ENCODE results near the gene SENP6. TPM values are rescaled to one million over a fixed set of nuclear protein-coding genes. Genes with fewer than 3 reads are reported as not detected.
"Not testable (repeated sequence)": the region's sequence is repeated elsewhere in the genome, so short reads cannot be mapped to it uniquely, and the experiment has no call there.

Gene SENP6
- total and polyA plus RNA-seq, 10 donors, result 29.2 to 166 (median 122) TPM

- DNase-seq, result no peak
- no peaks in the 10 kb centered on the region for H3K9me3 ChIP-seq
- no peak overlapping the region for H3K27ac ChIP-seq
- TF ChIP-seq POLR2AphosphoS5 (IDR thresholded peaks at IDR 0.05), result no peak
- TF ChIP-seq POLR2A (IDR thresholded peaks at IDR 0.05), result no peak
- TF ChIP-seq CTCF (IDR thresholded peaks at IDR 0.05 in 8 of 11, conservative IDR thresholded peaks at IDR 0.05 in 3 of 11), result no peak
- 93 to 99% (median 98%) methylated on average over 1 of the region's 1 CpG for WGBS, 5 donors
- no peaks in the 10 kb centered on the region for H3K27me3 ChIP-seq (replicated peaks in 1 of 7)
- H3K4me1 ChIP-seq, result peaks cover 17 to 44% (median 26%) of the 10 kb centered on the region in 6 donors
- H3K4me3 ChIP-seq, result no peak overlapping the region
- H3K36me3 ChIP-seq, result peaks cover 0 to 62% (median 24%) of the 10 kb centered on the region in 6 donors
- intact Hi-C loops (cut with DNase I; ENCODE audit: low total_unique reads), result no loop called here
These were observed 21.8 kb downstream of the SENP6 start for GRCh38 chr6:75623491-75623890.

GRCh38 chr6:75624335-75624734, 22.7 kb downstream of the SENP6 start:
- Histone ChIP-seq H3K36me3 (peaks cover 0 to 70% (median 24%) of the 10 kb centered on the region in 6 donors), H3K4me3 (no peak overlapping the region), H3K27me3 (replicated peaks in 1 of 7) (no peaks in the 10 kb centered on the region), H3K9me3 (no peaks in the 10 kb centered on the region), H3K27ac (no peak overlapping the region), H3K4me1 (peaks cover 13 to 40% (median 19%) of the 10 kb centered on the region in 6 donors)
- DNase-seq, result no peak
- no peak for TF ChIP-seq CTCF (IDR thresholded peaks at IDR 0.05 in 8 of 11, conservative IDR thresholded peaks at IDR 0.05 in 3 of 11)
- TF ChIP-seq POLR2AphosphoS5 (IDR thresholded peaks at IDR 0.05), result no peak
- TF ChIP-seq POLR2A (IDR thresholded peaks at IDR 0.05), result no peak
- 92 to 97% (median 95%) methylated on average over 4 of the region's 4 CpGs for WGBS, 5 donors
- intact Hi-C loops (cut with DNase I; ENCODE audit: low total_unique reads), result no loop called here

- Histone ChIP-seq H3K27ac (no peak overlapping the region), H3K36me3 (peaks cover 0 to 77% (median 24%) of the 10 kb centered on the region in 6 donors), H3K9me3 (no peaks in the 10 kb centered on the region), H3K27me3 (replicated peaks in 1 of 7) (no peaks in the 10 kb centered on the region), H3K4me3 (no peak overlapping the region), H3K4me1 (peaks cover 7 to 34% (median 13%) of the 10 kb centered on the region in 6 donors)
- TF ChIP-seq POLR2AphosphoS5 (IDR thresholded peaks at IDR 0.05), result no peak
- TF ChIP-seq POLR2A (IDR thresholded peaks at IDR 0.05), result no peak
- no peak for TF ChIP-seq CTCF (IDR thresholded peaks at IDR 0.05 in 8 of 11, conservative IDR thresholded peaks at IDR 0.05 in 3 of 11)
- no peak for DNase-seq
- intact Hi-C loops (cut with DNase I; ENCODE audit: low total_unique reads), result no loop called here
- WGBS, 5 donors, result 71 to 90% (median 82%) methylated on average over 7 of the region's 7 CpGs
These were observed 23.3 kb downstream of the SENP6 start for GRCh38 chr6:75624988-75625387.

GRCh38 chr6:75626561-75626960, 24.9 kb downstream of the SENP6 start:
- intact Hi-C loops (cut with DNase I; ENCODE audit: low total_unique reads), result no loop called here
- H3K36me3 ChIP-seq, result peaks cover 0 to 90% (median 24%) of the 10 kb centered on the region in 6 donors

GRCh38 chr6:75627708-75628107, 26.0 kb downstream of the SENP6 start:
- Histone ChIP-seq H3K4me1 (peaks cover 0 to 28% (median 1%) of the 10 kb centered on the region in 6 donors), H3K36me3 (peaks cover 0 to 94% (median 24%) of the 10 kb centered on the region in 6 donors)
- H3K4me3 ChIP-seq; H3K27ac ChIP-seq; H3K9me3 ChIP-seq; DNase-seq; intact Hi-C loops (cut with DNase I; ENCODE audit: low total_unique reads); H3K27me3 ChIP-seq (replicated peaks in 1 of 7): not testable (repeated sequence)
- WGBS, 5 donors, result 94 to 97% (median 96%) methylated on average over 9 of the region's 9 CpGs

More at GRCh38 chr6:75626561-75626960, 24.9 kb downstream of the SENP6 start:
- Histone ChIP-seq H3K9me3 (no peaks in the 10 kb centered on the region), H3K4me3 (no peak overlapping the region), H3K27me3 (replicated peaks in 1 of 7) (no peaks in the 10 kb centered on the region), H3K4me1 (peaks cover 0 to 23% (median 1%) of the 10 kb centered on the region in 6 donors), H3K27ac (no peak overlapping the region)
- 91 to 98% (median 96%) methylated on average over 2 of the region's 2 CpGs for WGBS, 5 donors
- no peak for TF ChIP-seq POLR2AphosphoS5 (IDR thresholded peaks at IDR 0.05)
- TF ChIP-seq POLR2A (IDR thresholded peaks at IDR 0.05), result no peak
- no peak for TF ChIP-seq CTCF (IDR thresholded peaks at IDR 0.05 in 8 of 11, conservative IDR thresholded peaks at IDR 0.05 in 3 of 11)
- no peak for DNase-seq
